Smooth muscle cell (in vitro differentiated cells): Measurements from ENCODE around the gene ABCC5. TPM values are rescaled to one million over a fixed set of nuclear protein-coding genes. Genes with fewer than 3 reads are reported as not detected.

Source experiments
- DNase-seq: peaks from one replicate; lab custom pipeline; 2025; ENCODE audit not compliant: unreplicated experiment; lab: John Stamatoyannopoulos, UW
- H2AFZ ChIP-seq: fragments of 200-600 bp; sonication (generic); 2 replicates; pipeline ENCODE4 v1.6.0; 2016; ENCODE audit warnings: antibody characterized with exemption, low read depth, mild to moderate bottlenecking
- H3F3A ChIP-seq: fragments of 200-600 bp; sonication (generic); 2 replicates; pipeline ENCODE4 v1.6.0; 2017; ENCODE audit warnings: antibody characterized with exemption, low read depth
- H3K27ac ChIP-seq: fragments of 200-600 bp; sonication (generic); 2 replicates; pipeline ENCODE4 v1.5.1; 2016; ENCODE audit warnings: low read depth, mild to moderate bottlenecking
- H3K27me3 ChIP-seq: fragments of 200-600 bp; sonication (generic); 2 replicates; pipeline ENCODE4 v1.6.1; 2016; ENCODE audit warnings: low read depth, mild to moderate bottlenecking
- H3K36me3 ChIP-seq: fragments of 200-600 bp; sonication (generic); 2 replicates; pipeline ENCODE4 v1.5.1; 2016; ENCODE audit warnings: low read depth
- H3K4me1 ChIP-seq: fragments of 200-600 bp; sonication (generic); 2 replicates; pipeline ENCODE4 v1.5.1; 2016; ENCODE audit warnings: low read depth
- H3K4me2 ChIP-seq: fragments of 200-600 bp; sonication (generic); 2 replicates; pipeline ENCODE4 v1.6.0; 2016; ENCODE audit warnings: mild to moderate bottlenecking
- H3K4me3 ChIP-seq: fragments of 200-600 bp; sonication (generic); 2 replicates; pipeline ENCODE4 v1.5.1; 2016; ENCODE audit warnings: mild to moderate bottlenecking
- H3K79me2 ChIP-seq: fragments of 200-600 bp; sonication (generic); 2 replicates; pipeline ENCODE4 v1.6.0; 2016; ENCODE audit warnings: low read depth, mild to moderate bottlenecking
- H3K9ac ChIP-seq: fragments of 200-600 bp; sonication (generic); 2 replicates; pipeline ENCODE4 v1.6.0; 2016; ENCODE audit warnings: low read depth
- H3K9me3 ChIP-seq: fragments of 200-600 bp; sonication (generic); replicated peaks from 2 replicates; pipeline ENCODE4 v1.5.1; 2016; ENCODE audit warnings: low read depth
- H4K20me1 ChIP-seq: fragments of 200-600 bp; sonication (generic); 2 replicates; pipeline ENCODE4 v1.6.0; 2016; ENCODE audit warnings: low read depth
- WGBS: methylation state at CpG from one replicate; pipeline ENCODE4 v1.1.7; 2016; ENCODE audit warnings: low lambda C conversion rate; 5-methylcytosine and 5-hydroxymethylcytosine counted together
- polyA plus RNA-seq: library from polyadenylated mRNA; unstranded; fragments of >200 nt; fragmentation: Nextera tagmentation; extraction: Ambion mirVana; gene quantifications from 2 replicates; pipeline ENCODE4 v1.2.1, GENCODE V29; 2016
- total RNA-seq: library from RNA; depleted of rRNA; stranded (reverse); fragments of >200 nt; gene quantifications from 2 replicates; pipeline ENCODE4 v1.2.3, GENCODE V29; 2014
- TF ChIP-seq, protein P1 (sequence below): fragments of 200-600 bp; sonication (generic); IDR thresholded peaks from 2 replicates; pipeline ENCODE4 v1.5.1; 2017; ENCODE audit warnings: borderline replicate concordance, mild to moderate bottlenecking, antibody characterized with exemption; ENCODE audit not compliant: insufficient read depth, poor library complexity, severe bottlenecking

ABCC5 gene
- 20.0 and 24.8 TPM in 2 replicates for total RNA-seq
- polyA plus RNA-seq, result 18.2 and 18.5 TPM in 2 replicates

- TF ChIP-seq, protein P1, sequence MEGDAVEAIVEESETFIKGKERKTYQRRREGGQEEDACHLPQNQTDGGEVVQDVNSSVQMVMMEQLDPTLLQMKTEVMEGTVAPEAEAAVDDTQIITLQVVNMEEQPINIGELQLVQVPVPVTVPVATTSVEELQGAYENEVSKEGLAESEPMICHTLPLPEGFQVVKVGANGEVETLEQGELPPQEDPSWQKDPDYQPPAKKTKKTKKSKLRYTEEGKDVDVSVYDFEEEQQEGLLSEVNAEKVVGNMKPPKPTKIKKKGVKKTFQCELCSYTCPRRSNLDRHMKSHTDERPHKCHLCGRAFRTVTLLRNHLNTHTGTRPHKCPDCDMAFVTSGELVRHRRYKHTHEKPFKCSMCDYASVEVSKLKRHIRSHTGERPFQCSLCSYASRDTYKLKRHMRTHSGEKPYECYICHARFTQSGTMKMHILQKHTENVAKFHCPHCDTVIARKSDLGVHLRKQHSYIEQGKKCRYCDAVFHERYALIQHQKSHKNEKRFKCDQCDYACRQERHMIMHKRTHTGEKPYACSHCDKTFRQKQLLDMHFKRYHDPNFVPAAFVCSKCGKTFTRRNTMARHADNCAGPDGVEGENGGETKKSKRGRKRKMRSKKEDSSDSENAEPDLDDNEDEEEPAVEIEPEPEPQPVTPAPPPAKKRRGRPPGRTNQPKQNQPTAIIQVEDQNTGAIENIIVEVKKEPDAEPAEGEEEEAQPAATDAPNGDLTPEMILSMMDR, result peak; percentile 21
- Histone ChIP-seq H2AFZ (peak within 1 kb of the TSS; percentile 96), H3K36me3 (no peaks in the 10 kb centered on the region), H3K9me3 (no peaks in the 10 kb centered on the region), H4K20me1 (no peaks in the 10 kb centered on the region), H3F3A (peaks cover 11% of the 10 kb centered on the region), H3K9ac (peak within 1 kb of the TSS; percentile 62), H3K27ac (peak within 1 kb of the TSS; percentile 58), H3K27me3 (no peaks in the 10 kb centered on the region), H3K4me3 (peak within 1 kb of the TSS; percentile 98), H3K79me2 (peaks cover 16% of the 10 kb centered on the region), H3K4me1 (peaks cover 11% of the 10 kb centered on the region), H3K4me2 (peak within 1 kb of the TSS; percentile 91)
- under 1% methylated on average over 54 of the region's 55 CpGs for WGBS
- peak; percentile 73 for DNase-seq
Observed at GRCh38 chr3:184017672-184018423, at the start of gene ABCC5. Gene ABCC5, minus strand, starts transcription at chr3:184017884. Its CDS starts 3,492 bp downstream, at chr3:184014392.

DNA sequence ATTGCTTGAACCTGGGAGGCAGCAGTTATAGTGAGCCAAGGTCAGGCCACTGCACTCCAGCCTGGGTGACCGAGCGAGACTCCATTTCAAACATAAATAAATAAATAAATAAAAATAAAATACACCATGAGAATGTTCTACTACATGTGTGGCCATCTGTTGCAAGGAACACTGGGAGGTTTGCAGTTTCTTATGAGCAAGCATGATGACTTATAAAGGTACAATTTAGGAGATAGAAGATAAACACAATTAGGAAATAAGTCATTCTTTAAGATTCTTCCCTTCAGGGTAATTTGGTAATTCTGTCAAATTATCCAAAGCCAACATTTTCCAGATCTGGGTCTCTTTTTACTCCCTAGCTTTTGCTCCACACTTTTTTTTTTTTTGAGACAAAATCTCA is 48.5 kb upstream of the ABCC5 start:
- Histone ChIP-seq H3K27me3 (no peaks in the 10 kb centered on the region), H3K4me1 (no peaks in the 10 kb centered on the region), H4K20me1 (no peaks in the 10 kb centered on the region), H3K4me2 (no peak overlapping the region), H3K27ac (no peak overlapping the region), H3K9ac (no peak overlapping the region), H3K9me3 (no peaks in the 10 kb centered on the region), H3K36me3 (no peaks in the 10 kb centered on the region), H2AFZ (no peak overlapping the region), H3K79me2 (no peaks in the 10 kb centered on the region), H3K4me3 (no peak overlapping the region), H3F3A (no peaks in the 10 kb centered on the region)
- WGBS, result 92% methylated on average over 2 of the region's 2 CpGs
- TF ChIP-seq, protein P1, result no peak
- DNase-seq, result no peak

- TF ChIP-seq, protein P1, result no peak
- Histone ChIP-seq H3K79me2 (no peaks in the 10 kb centered on the region), H3K9me3 (no peaks in the 10 kb centered on the region), H3K4me1 (no peaks in the 10 kb centered on the region), H3F3A (no peaks in the 10 kb centered on the region), H3K27ac (no peak overlapping the region), H3K9ac (no peak overlapping the region), H2AFZ (no peak overlapping the region), H3K27me3 (no peaks in the 10 kb centered on the region), H3K36me3 (no peaks in the 10 kb centered on the region), H3K4me3 (no peak overlapping the region), H4K20me1 (no peaks in the 10 kb centered on the region), H3K4me2 (no peak overlapping the region)
- no peak for DNase-seq
Observed at GRCh38 chr3:184062637-184063036, 45.0 kb upstream of the ABCC5 start.

DNA sequence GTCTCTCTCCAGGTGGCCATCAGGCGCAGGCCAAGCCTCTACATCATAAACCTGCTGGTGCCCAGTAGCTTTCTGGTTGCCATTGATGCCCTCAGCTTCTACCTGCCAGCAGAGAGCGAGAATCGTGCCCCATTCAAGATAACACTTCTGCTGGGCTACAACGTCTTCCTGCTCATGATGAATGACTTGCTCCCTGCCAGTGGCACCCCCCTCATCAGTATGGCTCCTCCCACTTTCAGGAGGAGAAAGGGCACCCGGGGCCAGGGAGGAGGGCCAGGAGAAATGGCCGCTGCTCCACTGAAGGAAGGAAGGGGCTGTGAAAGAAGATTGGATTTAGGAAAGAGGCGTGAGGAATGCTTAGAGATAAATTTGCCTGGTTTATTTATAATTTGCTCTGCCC is 41.7 kb upstream of the ABCC5 start:
- 85% methylated on average over 7 of the region's 7 CpGs for WGBS

More for the DNA sequence above, 41.7 kb upstream of the ABCC5 start:
- H3K4me1 ChIP-seq, result no peaks in the 10 kb centered on the region
- H3K9ac ChIP-seq, result no peak overlapping the region
- H3K36me3 ChIP-seq, result no peaks in the 10 kb centered on the region
- TF ChIP-seq, protein P1, result no peak
- no peaks in the 10 kb centered on the region for H3K79me2 ChIP-seq
- H3K27ac ChIP-seq, result no peak overlapping the region
- no peak overlapping the region for H3K4me3 ChIP-seq
- H3K4me2 ChIP-seq, result no peak overlapping the region
- no peak for DNase-seq
- H4K20me1 ChIP-seq, result no peaks in the 10 kb centered on the region
- no peak overlapping the region for H2AFZ ChIP-seq
- H3F3A ChIP-seq, result no peaks in the 10 kb centered on the region
- no peaks in the 10 kb centered on the region for H3K27me3 ChIP-seq
- no peaks in the 10 kb centered on the region for H3K9me3 ChIP-seq
